Mammary microvascular endothelial cell (primary cell): Measurements from ENCODE around the gene AGPAT1. TPM values are rescaled to one million over a fixed set of nuclear protein-coding genes. Genes with fewer than 3 reads are reported as not detected.

Experiments
- total RNA-seq: library from RNA; depleted of rRNA; stranded (reverse); fragments of >200 nt; gene quantifications from 2 replicates; pipeline ENCODE4 v1.2.3, GENCODE V29; 2015

The AGPAT1 gene, protein sequence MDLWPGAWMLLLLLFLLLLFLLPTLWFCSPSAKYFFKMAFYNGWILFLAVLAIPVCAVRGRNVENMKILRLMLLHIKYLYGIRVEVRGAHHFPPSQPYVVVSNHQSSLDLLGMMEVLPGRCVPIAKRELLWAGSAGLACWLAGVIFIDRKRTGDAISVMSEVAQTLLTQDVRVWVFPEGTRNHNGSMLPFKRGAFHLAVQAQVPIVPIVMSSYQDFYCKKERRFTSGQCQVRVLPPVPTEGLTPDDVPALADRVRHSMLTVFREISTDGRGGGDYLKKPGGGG
- 29.4 and 31.0 TPM in 2 replicates for total RNA-seq

DNA sequence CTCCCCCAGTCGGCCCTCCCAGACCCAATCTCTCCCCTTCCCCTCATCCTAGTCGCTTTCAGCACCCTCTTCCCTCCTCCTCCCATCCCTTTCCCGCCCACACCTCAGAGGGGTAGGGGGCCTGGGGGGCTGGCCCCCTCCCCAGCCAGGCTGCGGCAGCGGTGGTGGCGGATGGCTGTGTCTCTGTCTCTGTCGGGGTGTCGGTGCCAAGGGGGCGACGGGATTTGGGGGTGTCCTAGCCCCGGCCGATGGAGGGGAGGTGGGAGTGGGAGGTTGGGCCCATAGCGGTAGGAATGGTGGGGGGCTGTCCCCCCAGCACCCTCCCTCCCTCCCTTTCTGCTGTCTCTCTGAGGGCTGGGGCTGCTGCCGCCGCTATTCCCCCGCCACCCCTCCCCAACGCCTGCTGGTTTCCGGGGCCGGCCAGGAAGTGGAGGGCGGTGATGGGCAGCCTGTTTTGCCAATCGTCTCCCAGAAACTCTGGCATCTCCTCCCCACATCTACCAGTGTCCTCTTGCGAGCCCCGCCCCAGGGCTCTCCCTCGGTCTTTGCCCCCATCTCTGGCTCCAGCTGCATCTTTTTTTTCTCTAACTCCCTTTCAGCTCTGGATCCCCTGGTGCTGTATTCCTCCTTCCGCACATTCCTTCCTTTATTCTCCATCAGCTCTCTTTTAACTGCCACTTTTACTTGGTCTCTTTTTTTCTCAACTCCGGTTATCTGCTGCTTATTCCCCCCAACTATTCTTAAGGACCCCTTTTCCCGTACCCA lies at the start of gene AGPAT1:
AGPAT1 (minus strand) TSS at position 374 of the 765 bp plus-strand sequence. CDS start 4,588 bp downstream, outside the sequence.

DNA sequence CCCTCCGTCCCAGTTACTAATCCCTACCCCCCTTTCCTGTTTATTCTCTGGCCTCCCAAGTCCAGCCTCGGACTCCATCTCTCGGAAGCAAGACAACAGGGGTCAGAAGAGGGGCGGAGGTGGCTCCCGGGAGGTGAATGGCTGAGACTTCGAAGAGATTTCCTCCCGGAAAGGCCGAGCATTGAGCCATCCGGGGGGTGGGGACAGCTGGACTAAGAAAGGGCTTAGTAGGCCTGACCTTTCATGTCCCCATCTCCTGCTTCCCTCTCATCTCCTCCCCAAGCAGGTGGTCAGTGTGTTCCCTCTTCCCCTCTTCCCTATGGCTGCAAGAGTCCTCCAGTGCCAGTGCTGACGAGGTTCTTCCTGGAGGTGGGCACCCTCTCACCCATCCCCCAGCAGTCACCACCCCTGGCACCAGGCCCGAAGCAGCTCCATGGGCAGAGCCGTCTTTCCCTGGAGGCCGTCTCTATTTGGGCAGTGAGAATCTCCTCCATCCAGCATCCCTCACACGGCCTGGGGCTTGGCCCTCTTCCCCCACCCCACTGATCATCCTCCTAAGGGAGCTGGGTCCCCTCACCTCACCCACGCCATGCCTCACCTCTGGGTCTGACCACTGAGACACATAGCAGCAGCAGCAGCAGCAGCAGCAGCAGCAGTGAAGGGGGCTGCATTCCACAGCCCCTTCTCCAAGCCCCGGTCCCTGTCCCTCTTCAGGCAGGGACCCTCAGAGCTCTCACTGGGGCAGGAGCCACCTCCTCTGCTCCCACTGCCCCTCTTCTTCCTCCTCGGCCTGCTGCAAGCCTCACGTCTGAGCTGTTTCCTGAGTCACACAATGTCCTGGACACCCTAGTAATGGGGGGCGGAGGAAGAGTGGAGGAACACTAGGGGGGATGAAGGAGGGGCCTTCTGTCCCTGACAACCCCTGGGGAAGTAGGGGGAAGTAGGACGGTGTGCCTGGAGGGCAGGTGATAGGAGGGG lies 47.7 kb upstream of the AGPAT1 start, which contains the start of gene NOTCH4:
NOTCH4 (minus strand) TSS at position 810 of the 978 bp plus-strand sequence; CDS start at position 671, 139 bp downstream.

DNA sequence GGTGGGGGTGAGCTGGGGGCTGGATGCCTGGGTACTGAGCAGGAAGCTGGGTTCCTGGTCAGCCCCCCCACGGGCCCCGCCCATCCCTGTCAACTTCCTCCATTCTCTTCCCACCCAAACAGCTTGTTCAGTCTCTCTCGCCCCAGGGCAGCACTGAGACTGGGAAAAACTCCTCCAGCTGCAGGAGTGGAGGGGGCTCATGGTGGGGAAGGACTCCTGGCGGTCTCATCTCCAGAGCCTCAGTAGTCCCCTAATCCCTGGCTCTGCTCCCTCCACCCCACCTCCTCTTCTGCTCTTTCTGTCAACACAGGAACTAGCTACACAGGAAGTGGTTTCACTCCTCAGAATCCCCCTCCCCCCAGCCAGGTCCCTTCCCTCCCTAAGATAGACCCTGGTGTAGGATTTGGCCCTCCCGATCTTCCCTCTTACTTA lies 16.7 kb upstream of the AGPAT1 start, which contains the start of gene GPSM3:
GPSM3 (minus strand) TSS at position 36 of the 432 bp plus-strand sequence. CDS start 130 bp downstream, outside the sequence.

DNA sequence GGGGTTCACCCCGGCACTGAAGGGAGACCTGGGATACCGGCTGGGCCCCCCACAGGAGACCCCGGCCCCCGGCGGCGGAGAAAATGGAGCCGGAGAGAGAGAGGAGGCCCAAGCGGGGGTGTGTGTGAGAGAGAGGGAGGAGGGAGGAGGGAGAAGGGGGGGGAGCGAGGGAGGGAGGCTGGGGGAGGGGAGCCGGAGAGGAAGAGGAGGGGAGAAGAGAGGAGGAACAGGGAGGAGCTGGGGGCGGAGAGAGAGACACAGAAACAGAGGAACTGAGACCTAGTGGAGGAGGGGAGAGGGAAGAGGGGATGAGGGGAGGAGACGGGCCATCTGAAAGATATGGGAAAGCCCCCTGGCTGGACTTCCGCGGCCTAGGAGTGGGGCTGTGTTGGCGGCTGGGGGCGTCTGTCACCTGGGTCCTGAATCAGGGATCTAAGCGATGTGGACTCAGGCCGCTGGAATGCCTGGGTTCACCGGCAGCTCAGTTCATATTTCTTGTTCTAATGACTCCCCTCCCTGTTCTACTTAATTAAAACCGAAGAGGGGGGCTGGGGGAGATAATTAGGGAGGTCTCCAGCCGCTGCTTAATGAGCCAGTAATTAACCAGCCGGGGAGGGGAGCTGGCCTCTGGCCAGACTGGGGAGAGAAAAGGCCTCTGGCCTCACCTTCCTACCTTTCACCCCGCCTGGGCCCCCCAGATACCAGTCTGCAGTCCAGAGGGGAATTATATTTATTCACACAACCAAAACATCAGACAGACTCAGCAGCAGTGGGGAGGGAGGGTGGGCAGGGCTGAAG lies 14.4 kb upstream of the AGPAT1 start, which contains the start of gene PBX2:
PBX2 (minus strand) TSS at position 149 of the 798 bp plus-strand sequence. CDS start 287 bp downstream, outside the sequence.

DNA sequence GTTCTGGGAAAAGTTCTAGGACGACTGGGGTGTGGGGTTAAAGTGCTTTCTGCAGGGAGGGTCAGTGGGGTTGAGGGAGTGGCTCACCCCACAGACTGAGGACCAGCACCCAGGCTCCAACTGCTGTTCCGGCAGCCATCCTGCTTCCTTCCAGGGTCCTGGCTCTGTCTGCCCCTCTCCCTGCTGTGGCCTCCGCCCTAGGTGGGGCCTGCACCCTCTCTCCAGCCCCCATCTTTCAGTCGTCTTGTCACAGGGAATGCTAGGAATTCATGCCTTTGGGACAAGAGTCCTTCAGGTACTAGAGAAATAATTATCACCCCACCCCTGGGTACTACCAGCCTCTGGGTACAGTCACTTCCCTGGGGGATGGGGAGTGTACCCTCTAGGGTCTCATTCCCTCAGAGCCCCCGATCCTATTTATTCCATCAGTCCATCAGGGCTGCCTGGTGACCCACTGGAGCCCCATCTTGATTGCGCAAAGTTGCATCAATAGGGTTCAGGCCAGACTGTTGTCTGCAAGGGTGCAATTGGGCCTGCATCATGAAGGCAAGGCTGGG lies 8.3 kb upstream of the AGPAT1 start, which contains the start of gene AGER:
AGER (minus strand) TSS at position 170 of the 557 bp plus-strand sequence; CDS start at position 139, 31 bp downstream.

DNA sequence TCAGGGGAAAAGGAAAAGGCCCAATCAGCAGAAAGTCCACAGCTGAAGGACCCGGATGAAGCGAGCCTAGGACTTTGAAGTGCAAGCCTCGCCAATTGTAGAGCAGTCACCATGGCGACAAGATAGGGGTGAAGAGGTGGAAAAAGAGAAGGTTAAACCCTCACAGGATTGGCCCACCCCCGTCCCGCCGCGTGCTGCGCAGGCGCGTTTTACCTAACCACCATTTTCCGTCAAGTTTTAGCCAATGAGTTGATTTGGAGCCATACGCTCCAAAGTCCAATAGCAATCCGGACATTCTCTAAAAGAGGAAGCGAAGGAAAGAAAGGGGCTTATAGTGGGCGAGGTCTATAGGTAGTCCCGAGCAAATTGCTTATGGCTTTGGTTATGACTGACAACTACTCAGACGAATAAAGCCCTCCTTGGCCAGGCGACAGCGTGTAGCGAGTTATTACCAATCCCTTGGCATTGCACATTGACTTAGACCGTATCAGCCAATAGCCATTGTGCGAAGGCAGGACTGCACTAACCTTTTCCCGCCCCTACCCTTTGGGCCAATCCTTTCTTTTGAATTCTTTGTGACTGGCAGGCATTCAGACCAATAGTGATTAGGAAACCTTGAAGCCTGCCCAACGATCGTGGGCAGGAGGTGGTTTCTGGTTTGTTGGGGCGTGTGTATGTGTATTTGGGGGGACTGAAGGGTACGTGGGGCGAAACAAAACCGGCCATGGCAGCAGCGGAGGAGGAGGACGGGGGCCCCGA lies 2.1 kb upstream of the AGPAT1 start, which contains the start of gene RNF5:
RNF5 (plus strand) TSS at position 618 of the 759 bp plus-strand sequence; CDS start at position 725, 107 bp downstream.

DNA sequence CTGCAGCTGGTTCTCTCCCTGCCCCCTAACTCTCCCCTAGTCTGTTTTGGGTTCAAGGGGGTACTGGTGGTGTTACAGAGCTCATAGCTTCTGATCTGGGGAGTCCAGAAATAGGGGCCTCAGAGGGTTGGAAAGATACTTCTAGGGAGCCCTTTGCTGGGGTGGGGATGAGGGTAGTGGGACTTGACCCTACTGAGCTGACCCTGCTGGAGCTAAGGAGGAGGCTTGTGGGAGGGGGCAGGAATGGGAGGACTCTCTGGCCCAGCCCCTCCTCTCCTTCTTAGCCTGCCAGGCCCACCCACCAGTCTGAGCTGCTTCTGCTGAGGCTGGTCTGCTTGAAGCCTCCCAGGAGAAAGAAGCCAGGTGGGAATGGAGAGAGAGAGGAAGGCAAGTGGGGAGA lies 11.6 kb downstream of the AGPAT1 start, which contains the start of gene EGFL8:
EGFL8 (plus strand) TSS at position 301 of the 400 bp plus-strand sequence. CDS start 1,571 bp downstream, outside the sequence.

DNA sequence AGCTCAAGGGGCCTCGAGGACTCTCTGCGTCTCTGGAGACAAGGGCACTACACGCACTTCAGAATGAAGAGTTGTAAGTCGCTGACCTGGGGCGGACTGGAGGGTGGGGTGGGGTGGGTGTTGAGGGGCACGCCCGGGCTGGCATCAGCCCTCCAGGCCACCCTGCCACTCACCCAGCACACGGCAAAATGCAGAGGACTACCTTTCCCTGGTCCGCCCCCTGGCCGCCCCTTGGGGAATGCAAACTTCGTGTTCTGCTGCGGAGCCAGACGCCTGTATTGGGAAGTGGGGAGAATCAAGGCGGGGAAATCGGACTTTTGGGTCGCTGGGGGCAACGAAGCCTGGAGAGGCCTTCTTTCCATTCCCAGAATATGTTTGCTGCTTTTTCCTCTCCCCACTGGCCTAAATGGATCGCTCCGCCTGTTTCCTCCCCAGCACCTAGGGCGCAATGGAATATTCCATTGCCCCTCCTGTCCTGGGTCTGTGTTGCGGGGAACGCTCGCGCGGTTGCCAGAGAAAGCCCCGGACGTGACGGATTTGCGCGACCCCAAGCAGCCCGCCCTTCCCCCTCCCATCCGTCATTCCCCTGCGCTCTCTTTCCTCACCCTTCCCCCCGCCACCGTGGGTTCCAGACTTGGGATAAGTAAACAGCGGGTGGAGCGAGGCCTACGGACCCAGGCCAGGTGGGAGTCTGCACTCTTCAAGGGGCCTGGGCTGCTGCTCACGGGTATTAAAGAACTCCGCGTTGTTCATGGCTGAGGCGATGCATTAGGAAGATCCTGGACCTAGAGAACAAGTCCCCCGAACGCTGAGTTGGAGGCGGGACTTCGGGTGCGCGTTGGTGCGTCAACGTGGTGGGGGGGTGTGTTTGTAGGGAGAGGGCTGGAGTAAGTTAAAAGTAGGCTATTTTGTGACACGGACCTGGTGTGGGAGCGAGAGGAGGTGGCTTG lies 22.0 kb downstream of the AGPAT1 start, which contains the start of gene PPT2:
PPT2 (plus strand) TSS at position 578 of the 950 bp plus-strand sequence. CDS start 454 bp downstream, outside the sequence.

DNA sequence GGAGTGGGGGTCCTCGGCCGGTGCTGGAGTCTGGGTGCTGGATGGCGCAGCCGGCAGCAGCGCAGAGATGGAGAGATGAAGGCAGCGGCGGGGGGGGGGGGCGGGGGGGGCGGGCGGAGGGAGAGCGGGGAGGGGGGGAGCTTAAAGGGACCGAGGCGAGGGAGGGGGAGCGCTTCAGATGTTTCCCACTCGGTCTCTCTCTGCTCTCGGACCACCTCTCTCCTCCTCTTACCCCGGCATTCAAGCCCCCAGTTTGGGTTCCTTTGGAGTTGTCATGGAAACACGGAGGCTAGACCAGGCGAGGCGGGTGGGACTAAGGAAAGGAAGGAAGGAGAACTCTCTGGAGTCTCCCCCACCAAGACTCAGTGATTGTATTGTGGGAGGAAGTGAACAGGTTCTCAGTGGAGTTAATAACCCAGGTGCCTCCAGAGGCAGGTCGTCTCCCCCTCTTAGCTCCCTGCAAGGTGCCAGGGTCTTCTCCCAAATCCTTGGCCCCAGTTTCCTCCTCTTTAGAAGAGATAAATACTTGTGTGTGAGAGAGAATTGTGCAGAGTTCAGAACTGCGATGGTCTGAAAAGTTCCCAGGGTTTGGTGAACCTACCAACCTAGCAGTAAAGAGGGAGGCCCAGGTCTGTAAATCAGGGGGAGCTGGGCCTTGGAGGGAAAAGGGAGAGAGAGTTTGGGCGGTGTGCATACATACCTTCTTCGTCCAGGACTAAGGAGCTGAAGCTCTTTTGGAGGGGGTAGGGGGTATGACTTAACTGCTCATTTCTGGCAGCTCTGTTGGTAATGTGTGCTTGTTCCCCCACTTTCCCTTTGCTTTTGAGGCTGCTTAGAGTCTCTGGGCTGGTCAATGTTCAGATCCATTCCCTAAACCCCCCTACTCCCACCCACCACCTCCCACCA lies 23.8 kb downstream of the AGPAT1 start, which contains the start of gene PRRT1:
PRRT1 (minus strand) TSS at position 77 of the 906 bp plus-strand sequence. CDS start 112 bp downstream, outside the sequence.

DNA sequence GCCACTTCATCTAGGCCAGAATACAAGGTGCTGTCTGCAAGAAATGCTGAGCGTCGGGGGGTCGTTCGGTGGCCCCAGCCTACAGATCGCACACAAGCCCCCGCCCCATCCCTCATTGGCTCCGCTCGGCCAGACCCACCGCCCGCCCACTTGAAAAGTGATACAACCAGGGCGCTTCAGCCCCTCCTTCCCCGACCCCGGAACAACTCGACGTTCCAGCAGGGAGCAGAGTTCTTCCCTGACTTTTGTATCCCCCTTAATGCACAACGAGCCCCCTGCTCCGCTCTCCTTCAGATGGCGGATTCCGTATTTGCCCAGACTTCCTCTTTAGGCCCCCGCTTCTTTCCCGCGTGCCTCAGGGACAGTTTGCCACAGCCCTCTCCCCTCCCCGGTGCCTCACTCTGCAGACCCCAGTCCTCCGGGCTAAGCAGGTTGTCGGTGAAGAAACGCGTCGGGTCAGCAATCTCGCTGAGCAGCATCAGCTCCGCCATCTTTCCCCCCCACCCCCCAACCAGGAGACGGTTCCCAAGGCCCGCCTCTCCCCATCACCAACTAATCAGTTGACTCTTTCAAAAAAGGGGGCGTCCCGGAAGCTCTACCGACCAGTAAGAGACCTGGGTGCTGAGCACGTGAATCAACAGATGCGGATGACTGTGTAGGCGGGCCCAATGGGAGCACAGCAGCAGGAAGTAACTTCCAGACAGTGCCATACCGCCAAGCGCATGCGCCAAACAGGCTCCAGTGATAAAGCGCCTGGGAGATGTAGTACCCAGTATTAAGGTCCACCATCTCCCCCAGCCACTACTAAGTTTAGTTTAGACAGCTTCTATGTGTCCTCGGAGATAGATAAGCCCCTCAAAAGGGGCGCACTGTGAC lies 47.9 kb downstream of the AGPAT1 start, which contains the start of gene ATF6B:
ATF6B (minus strand) TSS at position 530 of the 876 bp plus-strand sequence; CDS start at position 491, 39 bp downstream.

Other genes with a start within 250 kb of the AGPAT1 start
- gene C2, start 248.4 kb downstream of the AGPAT1 start, total RNA-seq, result not detected in 2 replicates
- gene CFB, start 230.0 kb downstream of the AGPAT1 start, total RNA-seq, result 3.9 and 7.0 TPM in 2 replicates
- 99.5 and 101 TPM in 2 replicates for gene NELFE, start 217.1 kb downstream of the AGPAT1 start, total RNA-seq
- 38.9 and 44.7 TPM in 2 replicates for gene SKIC2, start 216.9 kb downstream of the AGPAT1 start, total RNA-seq
- gene DXO, start 203.9 kb downstream of the AGPAT1 start, total RNA-seq, result 18.7 and 22.7 TPM in 2 replicates
- gene C4A, start 194.0 kb downstream of the AGPAT1 start, total RNA-seq, result 0.53 and 1.3 TPM in 2 replicates
- gene C4B, start 161.3 kb downstream of the AGPAT1 start, total RNA-seq, result 0.33 and 1.6 TPM in 2 replicates
- gene CYP21A2, start 137.7 kb downstream of the AGPAT1 start, total RNA-seq, result not detected in 2 replicates
- gene TNXB, start 66.7 kb downstream of the AGPAT1 start, total RNA-seq, result 2.5 and 3.3 TPM in 2 replicates
- 21.3 and 27.2 TPM in 2 replicates for gene ATF6B, start 47.8 kb downstream of the AGPAT1 start, total RNA-seq
- 3.3 and 5.1 TPM in 2 replicates for gene FKBPL, start 45.8 kb downstream of the AGPAT1 start, total RNA-seq
- not detected in 2 replicates for gene PRRT1, start 24.1 kb downstream of the AGPAT1 start, total RNA-seq
- 14.4 and 22.5 TPM in 2 replicates for gene PPT2, start 21.9 kb downstream of the AGPAT1 start, total RNA-seq
- gene EGFL8, start 11.5 kb downstream of the AGPAT1 start, total RNA-seq, result 1.5 and 2.3 TPM in 2 replicates
- 68.7 and 75.7 TPM in 2 replicates for gene RNF5, start 2.3 kb upstream of the AGPAT1 start, total RNA-seq
- 0.59 and 1.3 TPM in 2 replicates for gene AGER, start 8.2 kb upstream of the AGPAT1 start, total RNA-seq
- 25.1 and 33.4 TPM in 2 replicates for gene PBX2, start 14.1 kb upstream of the AGPAT1 start, total RNA-seq
- gene GPSM3, start 16.6 kb upstream of the AGPAT1 start, total RNA-seq, result 17.0 and 20.5 TPM in 2 replicates
- 89.3 and 98.6 TPM in 2 replicates for gene NOTCH4, start 48.0 kb upstream of the AGPAT1 start, total RNA-seq
- gene TSBP1, start 195.8 kb upstream of the AGPAT1 start, total RNA-seq, result not detected in 2 replicates
- gene BTNL2, start 231.1 kb upstream of the AGPAT1 start, total RNA-seq, result not detected in 2 replicates